Measurements from ENCODE around the gene PTPRN2. TPM values are rescaled to one million over a fixed set of nuclear protein-coding genes. Genes with fewer than 3 reads are reported as not detected.

Gene PTPRN2
- total and polyA plus RNA-seq, 2 experiments from 2014 or later, result 0.28 TPM; not detected in 1

GRCh38 chr7:157662110-157662791, 925.4 kb downstream of the PTPRN2 start:
- no peak for TF ChIP-seq CTCF (IDR thresholded peaks at IDR 0.05; ENCODE audit: low read depth, low read length)

GRCh38 chr7:157661611-157661975, 926.0 kb downstream of the PTPRN2 start:
- DNase-seq (ENCODE audit: low read depth in 1 of 2, low spot score in 1 of 2), result no peak
- Histone ChIP-seq H3K4me1 (ENCODE audit: low read depth) (no peaks in the 10 kb centered on the region), H3K27ac (no peak overlapping the region), H3K9me3 (ENCODE audit: low read depth) (no peaks in the 10 kb centered on the region), H3K36me3 (no peaks in the 10 kb centered on the region), H3K4me3 (no peak overlapping the region), H3K27me3 (no peaks in the 10 kb centered on the region)
- no peak for TF ChIP-seq CTCF (IDR thresholded peaks at IDR 0.05; ENCODE audit: low read depth, low read length)

More at GRCh38 chr7:157662110-157662791, 925.4 kb downstream of the PTPRN2 start:
- Histone ChIP-seq H3K4me1 (ENCODE audit: low read depth) (no peaks in the 10 kb centered on the region), H3K4me3 (no peak overlapping the region), H3K27me3 (no peaks in the 10 kb centered on the region), H3K9me3 (ENCODE audit: low read depth) (no peaks in the 10 kb centered on the region), H3K36me3 (no peaks in the 10 kb centered on the region), H3K27ac (no peak overlapping the region)
- no peak for DNase-seq (ENCODE audit: low read depth in 1 of 2, low spot score in 1 of 2)

- Histone ChIP-seq H3K4me3 (no peak overlapping the region), H3K36me3 (no peaks in the 10 kb centered on the region), H3K27me3 (no peaks in the 10 kb centered on the region), H3K27ac (no peak overlapping the region), H3K9me3 (ENCODE audit: low read depth) (no peaks in the 10 kb centered on the region), H3K4me1 (ENCODE audit: low read depth) (no peaks in the 10 kb centered on the region)
- DNase-seq (ENCODE audit: low read depth in 1 of 2, low spot score in 1 of 2), result no peak
- TF ChIP-seq CTCF (IDR thresholded peaks at IDR 0.05; ENCODE audit: low read depth, low read length), result no peak
Observed at GRCh38 chr7:157660971-157661610, 926.5 kb downstream of the PTPRN2 start.

GRCh38 chr7:157658851-157659412, 928.7 kb downstream of the PTPRN2 start:
- TF ChIP-seq CTCF (IDR thresholded peaks at IDR 0.05; ENCODE audit: low read depth, low read length), result no peak

GRCh38 chr7:157657741-157658740, 929.6 kb downstream of the PTPRN2 start:
- no peak overlapping the region for H3K4me3 ChIP-seq
- H3K27ac ChIP-seq, result no peak overlapping the region
- no peaks in the 10 kb centered on the region for H3K4me1 ChIP-seq (ENCODE audit: low read depth)
- DNase-seq (ENCODE audit: low read depth in 1 of 2, low spot score in 1 of 2), result no peak
- H3K27me3 ChIP-seq, result no peaks in the 10 kb centered on the region
- H3K9me3 ChIP-seq (ENCODE audit: low read depth), result no peaks in the 10 kb centered on the region
- H3K36me3 ChIP-seq, result no peaks in the 10 kb centered on the region
- no peak for TF ChIP-seq CTCF (IDR thresholded peaks at IDR 0.05; ENCODE audit: low read depth, low read length)

More at GRCh38 chr7:157658851-157659412, 928.7 kb downstream of the PTPRN2 start:
- H3K27ac ChIP-seq, result no peak overlapping the region
- DNase-seq (ENCODE audit: low read depth in 1 of 2, low spot score in 1 of 2), result no peak
- no peaks in the 10 kb centered on the region for H3K27me3 ChIP-seq
- H3K4me3 ChIP-seq, result no peak overlapping the region
- no peaks in the 10 kb centered on the region for H3K36me3 ChIP-seq
- no peaks in the 10 kb centered on the region for H3K4me1 ChIP-seq (ENCODE audit: low read depth)
- H3K9me3 ChIP-seq (ENCODE audit: low read depth), result no peaks in the 10 kb centered on the region

All from cardiac muscle cell (in vitro differentiated cells and primary cell).